Activated CD4-positive, alpha-beta T cell treated with anti-CD3 and anti-CD28 coated beads for 1 hour (primary cell): ENCODE measurements around the gene ZBTB39.
A peak's percentile ranks its signal among the peaks of the same experiment; 100 is the strongest.
"Not testable (repeated sequence)": the region's sequence is repeated elsewhere in the genome, so short reads cannot be mapped to it uniquely, and the experiment has no call there.

ENCODE experiments used
- DNase-seq: peaks from one replicate; pipeline ENCODE4 v3.0.0-alpha.2; 2020

The ZBTB39 gene

DNA sequence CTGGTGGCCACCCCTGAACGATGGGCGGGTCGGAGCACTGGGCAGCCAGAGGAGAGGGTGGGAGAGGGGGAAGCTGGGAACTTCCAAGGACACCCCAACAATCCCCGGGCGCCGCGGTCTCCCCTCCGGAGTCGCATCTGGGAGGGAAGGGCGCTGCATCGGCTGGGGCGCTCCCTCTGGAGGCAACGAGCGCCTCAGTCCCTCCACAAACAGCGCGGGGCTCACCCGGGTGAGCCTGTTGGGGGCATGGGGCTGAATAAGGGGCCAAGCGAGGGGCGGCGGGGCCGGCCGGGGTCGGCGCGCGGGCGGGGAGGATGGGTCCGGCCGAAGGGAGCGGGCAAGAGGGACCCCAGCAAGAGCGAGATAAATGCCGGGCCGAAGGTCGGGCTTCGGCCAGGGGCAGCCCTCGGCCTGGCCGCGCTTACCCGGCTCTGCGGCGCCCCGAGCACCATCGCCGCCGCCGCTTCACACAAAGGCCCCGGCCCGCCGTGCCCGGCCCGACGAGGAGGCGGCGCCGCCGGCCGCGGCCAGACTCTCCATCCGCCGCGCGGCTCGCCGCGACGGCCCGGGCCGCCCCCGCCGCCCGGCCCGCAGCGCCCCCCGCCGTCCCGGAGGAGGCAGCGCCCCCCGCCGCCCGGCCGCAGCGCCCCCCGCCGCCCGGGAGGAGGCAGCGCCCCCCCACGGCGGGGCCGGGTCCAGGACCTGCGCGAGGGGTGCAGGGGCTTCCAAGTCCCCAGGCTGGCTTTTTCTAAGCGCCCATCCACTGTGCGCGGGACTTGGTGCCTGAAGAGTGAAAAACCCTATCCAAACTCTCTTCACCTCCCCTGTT is at the start of gene ZBTB39:
TSS of gene ZBTB39 (minus strand) at position 567 of the 829 bp plus-strand sequence. CDS start 1,629 bp downstream, outside the sequence.
- peak; percentile 51 for DNase-seq

DNA sequence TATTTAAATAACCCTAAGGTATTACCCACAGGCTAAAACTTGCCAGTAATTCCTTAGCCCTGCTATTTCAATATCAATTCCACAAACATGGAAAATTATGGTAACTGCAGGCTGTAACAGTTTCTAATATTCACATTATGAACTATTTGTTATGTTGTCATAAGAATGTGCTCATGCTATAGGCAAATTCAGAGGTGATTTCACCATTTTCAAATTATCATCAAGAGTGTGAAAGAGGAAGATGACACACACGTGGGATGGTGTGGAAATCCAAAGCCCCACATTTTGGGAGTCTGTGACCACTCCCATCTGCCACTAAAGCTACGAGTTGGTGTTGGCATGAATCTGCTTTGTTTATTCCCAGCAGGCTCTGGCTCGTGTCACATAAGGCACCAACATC is 49.5 kb upstream of the ZBTB39 start:
- DNase-seq, result no peak

DNA sequence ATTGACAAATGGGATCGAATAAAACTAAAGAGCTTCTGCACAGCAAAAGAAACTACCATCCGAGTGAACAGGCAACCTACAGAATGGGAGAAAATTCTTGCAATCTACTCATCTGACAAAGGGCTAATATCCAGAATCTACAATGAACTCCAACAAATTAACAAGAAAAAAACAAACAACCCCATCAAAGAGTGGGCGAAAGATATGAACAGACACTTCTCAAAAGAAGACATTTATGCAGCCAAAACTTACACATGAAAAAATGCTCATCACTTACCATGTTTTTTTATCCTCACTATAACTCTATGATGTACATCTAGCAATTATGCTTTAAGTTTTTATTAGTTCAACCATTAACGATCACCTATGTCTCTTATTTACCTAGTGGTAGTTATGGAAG is 47.6 kb upstream of the ZBTB39 start:
- not testable (repeated sequence) for DNase-seq

DNA sequence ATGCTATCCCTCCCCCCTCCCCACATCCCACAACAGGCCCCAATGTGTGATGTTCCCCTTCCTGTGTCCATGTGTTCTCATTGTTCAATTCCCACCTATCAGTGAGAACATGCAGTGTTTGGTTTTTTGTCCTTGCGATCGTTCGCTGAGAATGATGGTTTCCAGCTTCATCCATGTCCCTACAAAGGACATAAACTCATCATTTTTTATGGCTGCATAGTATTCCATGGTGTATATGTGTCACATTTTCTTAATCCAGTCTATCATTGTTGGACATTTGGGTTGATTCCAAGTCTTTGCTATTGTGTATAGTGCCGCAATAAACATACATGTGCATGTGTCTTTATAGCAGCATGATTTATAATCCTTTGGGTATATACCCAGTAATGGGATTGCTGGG is 46.8 kb upstream of the ZBTB39 start:
- not testable (repeated sequence) for DNase-seq

GRCh38 chr12:57051011-57051410 is 44.7 kb upstream of the ZBTB39 start:
- DNase-seq, result no peak

GRCh38 chr12:57049890-57050289 is 43.5 kb upstream of the ZBTB39 start, which contains the start of gene MYO1A:
MYO1A (minus strand) TSS chr12:57050129; CDS start chr12:57048323, 1,806 bp downstream.
- DNase-seq, result no peak

GRCh38 chr12:57049119-57049446 is 42.7 kb upstream of the ZBTB39 start:
- DNase-seq, result no peak

- no peak for DNase-seq
Measured at GRCh38 chr12:57048423-57049118, 42.2 kb upstream of the ZBTB39 start.

GRCh38 chr12:57047981-57048380 is 41.6 kb upstream of the ZBTB39 start:
- no peak for DNase-seq

- no peak for DNase-seq
Measured at GRCh38 chr12:57046947-57047890, 40.9 kb upstream of the ZBTB39 start.

GRCh38 chr12:57046086-57046791 is 39.9 kb upstream of the ZBTB39 start:
- DNase-seq, result no peak

DNA sequence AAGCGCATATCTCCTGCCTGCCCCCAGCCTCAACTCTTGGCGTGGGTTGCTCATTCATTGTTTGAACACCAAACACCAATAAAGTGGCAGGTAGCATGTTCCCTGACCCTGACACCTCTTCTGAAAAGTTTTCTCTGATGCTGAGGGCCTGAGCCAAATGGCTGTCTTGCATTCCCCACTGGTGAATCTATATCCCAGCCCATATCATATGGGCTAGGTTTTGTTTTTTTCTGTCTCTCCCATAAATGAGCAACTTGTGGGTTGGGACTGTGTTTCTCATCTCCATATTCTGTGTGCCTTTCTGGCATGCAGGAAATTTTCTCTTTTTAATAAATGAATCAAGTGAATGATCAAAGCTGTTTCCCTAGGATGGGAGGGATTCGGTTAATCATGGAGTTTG is 38.5 kb upstream of the ZBTB39 start:
- DNase-seq, result no peak

DNA sequence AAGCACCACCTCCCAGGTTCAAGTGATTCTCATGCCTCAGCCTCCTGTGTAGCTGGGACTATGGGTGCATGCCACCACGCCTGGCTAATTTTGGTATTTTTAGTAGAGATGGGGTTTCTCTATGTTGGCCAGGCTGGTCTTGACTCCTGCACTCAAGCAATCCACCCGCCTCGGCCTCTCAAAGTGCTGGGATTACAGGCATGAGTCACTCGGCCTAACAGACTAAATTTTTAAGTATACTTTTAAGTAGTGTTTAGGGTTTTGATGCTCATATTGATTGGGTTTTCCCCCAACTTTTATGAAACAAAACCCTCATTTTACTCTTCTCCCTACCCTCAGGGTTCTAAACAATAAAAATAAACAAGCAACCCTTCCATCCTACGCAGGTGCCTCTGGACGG is 38.1 kb upstream of the ZBTB39 start:
- no peak for DNase-seq

- DNase-seq, result no peak
Measured at GRCh38 chr12:57042695-57043094, 36.3 kb upstream of the ZBTB39 start.

DNA sequence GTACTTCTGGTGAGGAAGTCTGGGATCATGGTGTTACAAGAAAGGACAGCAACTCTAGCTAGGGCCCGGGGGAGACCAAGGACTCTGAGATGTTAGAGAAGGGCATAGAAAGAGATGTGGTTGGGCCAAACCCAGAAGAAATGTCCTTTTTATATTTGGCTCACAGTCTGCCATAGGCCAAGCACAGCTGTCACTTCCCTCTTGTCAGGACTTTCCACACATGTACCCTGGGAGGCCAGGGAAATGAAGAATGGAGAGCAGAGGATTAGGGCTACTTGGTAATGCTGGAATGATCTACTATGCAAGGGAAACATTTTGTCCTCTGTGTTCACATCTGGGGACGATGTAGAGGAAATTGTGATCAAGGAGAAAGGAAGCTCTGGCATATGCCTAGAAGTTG is 34.4 kb upstream of the ZBTB39 start:
- DNase-seq, result no peak

DNA sequence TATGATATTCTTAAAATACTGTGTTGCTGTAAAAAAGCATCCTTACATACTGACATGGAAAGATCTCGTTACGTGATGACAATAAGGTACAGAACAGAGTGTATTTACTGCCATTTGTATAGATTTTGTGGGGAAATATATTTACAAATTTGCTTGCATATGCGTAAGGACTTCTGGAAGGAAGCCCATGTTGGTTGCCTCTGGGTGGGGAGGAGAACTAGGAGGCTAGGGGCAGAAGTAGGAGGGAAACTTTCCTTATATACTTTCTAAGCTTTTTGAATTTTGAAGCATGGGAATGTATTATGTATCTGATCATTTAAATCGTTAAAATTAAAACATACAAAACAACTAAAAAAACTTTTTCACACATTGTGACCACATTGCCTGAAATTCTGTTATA is 33.9 kb upstream of the ZBTB39 start:
- no peak for DNase-seq

GRCh38 chr12:57039016-57039798 is 32.9 kb upstream of the ZBTB39 start:
- DNase-seq, result no peak

GRCh38 chr12:57037264-57037663 is 30.9 kb upstream of the ZBTB39 start:
- DNase-seq, result no peak

GRCh38 chr12:57033431-57033830 is 27.1 kb upstream of the ZBTB39 start:
- no peak for DNase-seq

DNA sequence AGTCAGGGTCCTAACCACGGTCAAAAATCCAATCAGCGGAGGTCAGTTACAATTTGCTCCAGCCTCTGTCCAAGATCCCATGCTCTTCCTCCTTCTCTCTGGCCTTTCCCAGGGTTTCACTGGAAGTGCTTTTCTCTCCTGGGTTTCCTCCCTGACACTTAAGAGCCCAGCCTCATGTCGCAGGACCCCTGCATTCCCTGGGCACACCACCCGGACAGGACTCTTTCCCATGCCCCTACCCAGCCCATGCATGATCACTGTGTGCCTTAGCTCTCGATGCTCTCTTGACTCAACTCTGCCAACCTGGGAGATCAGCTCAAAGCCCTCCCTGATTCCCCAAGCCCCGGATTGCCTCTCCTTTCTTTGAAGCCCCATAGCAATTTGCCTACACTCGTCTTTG is 25.4 kb upstream of the ZBTB39 start:
- DNase-seq, result no peak

GRCh38 chr12:57031138-57031725 is 24.9 kb upstream of the ZBTB39 start:
- DNase-seq, result no peak
